Activated naive CD8-positive, alpha-beta T cell treated with anti-CD3 and anti-CD28 coated beads, Interleukin-2, amount 10 ng/mL, durations not matched to agents 7 days and 5 days (primary cell): Measurements from ENCODE around the gene TCP11. TPM values are rescaled to one million over a fixed set of nuclear protein-coding genes. Genes with fewer than 3 reads are reported as not detected.
A peak's percentile ranks its signal among the peaks of the same experiment; 100 is the strongest.

Source experiments
- ATAC-seq: fragments of 150-1000 bp; cut with Tn5 transposase; one replicate; pipeline ENCODE4 v1.10.0; 2021; ENCODE audit warnings: low read depth, moderate library complexity
- POLR2A ChIA-PET: fragments of 350-600 bp; sonication (Branson Sonifier 250); formaldehyde crosslinking; loops from one replicate; lab custom pipeline; 2021; ENCODE audit warnings: antibody characterized with exemption; lab: Charles Lee
- DNase-seq: peaks from one replicate; pipeline ENCODE4 v3.0.0; 2021
- H3K27ac Mint-ChIP-seq: one replicate; pipeline ENCODE4 v1.8.0; 2022; ENCODE audit warnings: mild to moderate bottlenecking, mixed read lengths
- H3K27me3 Mint-ChIP-seq: one replicate; pipeline ENCODE4 v1.8.0; 2022; ENCODE audit warnings: mild to moderate bottlenecking, moderate library complexity, mixed read lengths
- H3K36me3 Mint-ChIP-seq: one replicate; pipeline ENCODE4 v1.8.0; 2021; ENCODE audit warnings: mild to moderate bottlenecking, mixed read lengths
- H3K4me1 Mint-ChIP-seq: one replicate; pipeline ENCODE4 v1.8.0; 2021; ENCODE audit warnings: mixed read lengths
- H3K4me3 Mint-ChIP-seq: one replicate; pipeline ENCODE4 v1.8.0; 2022; ENCODE audit warnings: mild to moderate bottlenecking, moderate library complexity, mixed read lengths
- H3K9me3 Mint-ChIP-seq: one replicate; pipeline ENCODE4 v1.8.0; 2021; ENCODE audit warnings: mixed read lengths
- total RNA-seq, 2 experiments: library from RNA; stranded (reverse); gene quantifications; one replicate each; pipeline ENCODE4 v1.2.3, GENCODE V29; 2021

Gene TCP11
- total RNA-seq: not detected

- Mint-ChIP-seq H3K4me3 (peak within 1 kb of the TSS; percentile 41), H3K9me3 (no peaks in the 10 kb centered on the region), H3K27me3 (peaks cover 32% of the 10 kb centered on the region), H3K36me3 (no peaks in the 10 kb centered on the region), H3K27ac (no peak within 1 kb of the TSS), H3K4me1 (peaks cover 18% of the 10 kb centered on the region)
- ATAC-seq (peak; percentile 26), DNase-seq (peak; percentile 57)
- POLR2A ChIA-PET: no interaction called here
Observed at GRCh38 chr6:35141007-35141655, at the start of gene TCP11. Gene TCP11 (minus strand): TSS chr6:35141339. CDS start chr6:35140870, 469 bp downstream.

- ATAC-seq: no peak
- H3K4me1 Mint-ChIP-seq: peaks cover 6% of the 10 kb centered on the region
- no peaks in the 10 kb centered on the region for H3K36me3 Mint-ChIP-seq
- no peak for DNase-seq
- H3K27me3 Mint-ChIP-seq: peaks cover 8% of the 10 kb centered on the region
- H3K9me3 Mint-ChIP-seq: no peaks in the 10 kb centered on the region
- POLR2A ChIA-PET: no interaction called here
- no peak overlapping the region for H3K4me3 Mint-ChIP-seq
- no peak overlapping the region for H3K27ac Mint-ChIP-seq
Observed at GRCh38 chr6:35190306-35190705, 49.2 kb upstream of the TCP11 start.

DNA sequence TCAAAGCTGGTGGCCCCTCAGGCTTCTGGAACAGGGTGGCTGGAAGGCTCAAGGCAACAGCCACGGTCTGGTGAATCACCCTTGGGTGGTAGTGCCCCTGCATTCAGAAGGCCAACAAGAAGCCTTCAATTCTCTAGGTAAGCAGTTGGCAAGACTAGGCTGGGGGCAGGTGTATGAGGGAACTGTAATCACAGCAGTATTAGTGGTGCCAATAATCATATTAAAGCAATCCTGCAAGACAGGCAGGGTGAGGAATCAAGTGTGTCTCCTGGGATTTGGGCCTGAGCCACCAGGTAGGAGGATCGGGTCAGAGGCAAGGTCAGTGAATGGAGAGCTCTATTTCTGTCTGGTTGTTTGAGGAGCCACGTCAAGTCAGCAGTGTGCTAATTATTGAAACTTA is 47.7 kb upstream of the TCP11 start:
- DNase-seq: no peak
- no peak for ATAC-seq
- Mint-ChIP-seq H3K9me3 (no peaks in the 10 kb centered on the region), H3K27me3 (peaks cover 20% of the 10 kb centered on the region), H3K4me3 (no peak overlapping the region), H3K4me1 (peaks cover 6% of the 10 kb centered on the region), H3K36me3 (no peaks in the 10 kb centered on the region), H3K27ac (no peak overlapping the region)
- POLR2A ChIA-PET: no interaction called here

- H3K4me3 Mint-ChIP-seq: no peak overlapping the region
- no peak overlapping the region for H3K27ac Mint-ChIP-seq
- DNase-seq: no peak
- ATAC-seq: no peak
- peaks cover 29% of the 10 kb centered on the region for H3K27me3 Mint-ChIP-seq
- H3K9me3 Mint-ChIP-seq: no peaks in the 10 kb centered on the region
- H3K36me3 Mint-ChIP-seq: no peaks in the 10 kb centered on the region
- POLR2A ChIA-PET: no interaction called here
- peaks cover 6% of the 10 kb centered on the region for H3K4me1 Mint-ChIP-seq
Observed at GRCh38 chr6:35186571-35186970, 45.4 kb upstream of the TCP11 start.

DNA sequence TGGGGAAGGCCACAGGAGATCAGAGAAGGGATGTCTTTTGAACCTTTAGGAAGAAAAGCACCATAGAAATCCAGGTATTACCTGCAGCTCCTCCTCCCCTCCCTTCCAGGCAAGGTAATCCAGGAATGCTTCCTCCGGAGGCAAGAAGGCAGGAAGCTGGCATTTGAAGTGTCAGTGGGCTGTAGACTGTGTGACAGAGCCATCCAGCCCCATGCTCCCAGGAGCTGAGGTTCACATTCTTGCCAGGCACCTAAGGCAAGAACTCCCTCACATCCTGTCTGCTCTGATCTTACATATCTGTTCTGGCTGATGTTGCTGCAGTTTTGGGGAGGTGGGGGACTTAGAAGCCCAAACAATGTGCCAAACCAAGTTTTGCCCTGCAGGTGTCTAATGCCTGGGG is 44.8 kb upstream of the TCP11 start:
- no peak overlapping the region for H3K4me3 Mint-ChIP-seq
- no peak for DNase-seq
- no peak for ATAC-seq
- H3K4me1 Mint-ChIP-seq: peaks cover 3% of the 10 kb centered on the region
- H3K27me3 Mint-ChIP-seq: peaks cover 32% of the 10 kb centered on the region
- H3K36me3 Mint-ChIP-seq: no peaks in the 10 kb centered on the region
- H3K27ac Mint-ChIP-seq: no peak overlapping the region
- POLR2A ChIA-PET: no interaction called here
- no peaks in the 10 kb centered on the region for H3K9me3 Mint-ChIP-seq

- POLR2A ChIA-PET: no interaction called here
- ATAC-seq (no peak), DNase-seq (no peak)
- Mint-ChIP-seq H3K9me3 (no peaks in the 10 kb centered on the region), H3K36me3 (no peaks in the 10 kb centered on the region), H3K4me1 (no peaks in the 10 kb centered on the region), H3K27ac (no peak overlapping the region), H3K4me3 (no peak overlapping the region), H3K27me3 (peaks cover 32% of the 10 kb centered on the region)
Observed at GRCh38 chr6:35185302-35185681, 44.2 kb upstream of the TCP11 start.

- H3K4me1 Mint-ChIP-seq: no peaks in the 10 kb centered on the region
Observed at GRCh38 chr6:35184580-35185301, 43.6 kb upstream of the TCP11 start.

GRCh38 chr6:35183935-35184334 is 42.8 kb upstream of the TCP11 start:
- ATAC-seq: no peak
- Mint-ChIP-seq H3K27me3 (peaks cover 32% of the 10 kb centered on the region), H3K36me3 (no peaks in the 10 kb centered on the region), H3K27ac (no peak overlapping the region), H3K4me3 (no peak overlapping the region), H3K4me1 (no peaks in the 10 kb centered on the region), H3K9me3 (no peaks in the 10 kb centered on the region)
- POLR2A ChIA-PET: no interaction called here
- no peak for DNase-seq

More at GRCh38 chr6:35184580-35185301, 43.6 kb upstream of the TCP11 start:
- POLR2A ChIA-PET: no interaction called here
- DNase-seq (no peak), ATAC-seq (no peak)
- Mint-ChIP-seq H3K27ac (no peak overlapping the region), H3K4me3 (no peak overlapping the region), H3K9me3 (no peaks in the 10 kb centered on the region), H3K27me3 (peaks cover 32% of the 10 kb centered on the region), H3K36me3 (no peaks in the 10 kb centered on the region)

DNA sequence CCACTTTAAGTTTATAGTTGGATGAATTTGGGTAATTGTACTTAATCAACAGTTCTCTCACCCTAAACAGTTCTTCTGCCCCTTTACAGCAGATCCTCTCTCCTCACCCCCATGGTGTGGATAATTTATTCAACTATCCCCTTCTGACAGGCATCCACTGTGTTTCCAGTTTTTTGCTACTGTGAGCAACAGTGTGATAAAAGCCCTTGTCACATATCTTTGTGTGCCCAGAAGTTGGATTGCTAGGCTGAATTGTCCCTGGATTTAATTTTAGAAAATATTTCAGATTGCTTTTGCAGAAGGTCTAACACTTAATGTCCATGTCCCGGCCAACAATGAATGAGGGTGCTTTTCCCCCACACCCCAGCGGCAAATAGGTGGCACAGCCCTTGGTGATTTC is 42.1 kb upstream of the TCP11 start:
- Mint-ChIP-seq H3K4me1 (no peaks in the 10 kb centered on the region), H3K27ac (no peak overlapping the region), H3K36me3 (no peaks in the 10 kb centered on the region), H3K4me3 (no peak overlapping the region), H3K9me3 (no peaks in the 10 kb centered on the region), H3K27me3 (peaks cover 31% of the 10 kb centered on the region)
- DNase-seq: no peak
- no peak for ATAC-seq
- POLR2A ChIA-PET: no interaction called here

GRCh38 chr6:35181933-35182612 is 40.9 kb upstream of the TCP11 start:
- DNase-seq (no peak), ATAC-seq (no peak)
- POLR2A ChIA-PET: no interaction called here
- H3K27me3 Mint-ChIP-seq: peaks cover 27% of the 10 kb centered on the region
- no peaks in the 10 kb centered on the region for H3K36me3 Mint-ChIP-seq
- no peak overlapping the region for H3K27ac Mint-ChIP-seq
- H3K9me3 Mint-ChIP-seq: no peaks in the 10 kb centered on the region
- H3K4me3 Mint-ChIP-seq: no peak overlapping the region
- H3K4me1 Mint-ChIP-seq: no peaks in the 10 kb centered on the region

- Mint-ChIP-seq H3K27ac (no peak overlapping the region), H3K4me1 (no peaks in the 10 kb centered on the region), H3K27me3 (peaks cover 27% of the 10 kb centered on the region), H3K9me3 (no peaks in the 10 kb centered on the region), H3K36me3 (no peaks in the 10 kb centered on the region), H3K4me3 (no peak overlapping the region)
- POLR2A ChIA-PET: no interaction called here
- no peak for DNase-seq
- ATAC-seq: no peak
Observed at GRCh38 chr6:35181308-35181932, 40.3 kb upstream of the TCP11 start.

DNA sequence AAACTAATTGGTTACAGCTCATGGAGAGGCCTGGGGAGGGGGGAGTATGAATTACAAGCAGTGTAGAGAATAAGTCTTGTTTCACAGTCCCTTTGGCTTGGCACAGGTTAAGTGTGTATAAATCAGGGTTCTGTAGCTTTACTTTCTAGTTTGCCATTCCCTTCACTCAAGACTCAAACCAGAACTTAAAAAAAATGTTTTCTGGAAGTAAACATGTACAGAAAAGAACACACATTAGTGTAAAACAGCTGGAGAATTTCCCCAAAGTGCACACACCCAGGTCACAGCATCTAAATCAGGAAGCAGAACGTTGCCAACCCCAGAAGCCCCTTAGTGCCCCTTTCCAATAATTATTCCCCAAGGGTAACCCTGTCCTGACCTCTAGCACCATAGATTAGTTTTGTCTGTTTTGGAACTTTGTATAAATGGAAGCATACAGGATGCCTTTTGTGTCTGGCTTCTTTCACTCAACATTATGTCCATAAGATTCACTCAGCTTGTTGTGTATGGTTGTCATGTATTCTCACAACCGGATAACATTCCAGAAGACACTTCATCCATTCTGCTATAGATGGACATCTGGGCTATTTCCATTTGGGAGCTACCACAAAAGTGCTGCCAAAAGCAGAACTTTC is 38.9 kb upstream of the TCP11 start:
- Mint-ChIP-seq H3K4me3 (no peak overlapping the region), H3K36me3 (no peaks in the 10 kb centered on the region), H3K4me1 (no peaks in the 10 kb centered on the region), H3K9me3 (no peaks in the 10 kb centered on the region), H3K27ac (no peak overlapping the region), H3K27me3 (peaks cover 25% of the 10 kb centered on the region)
- DNase-seq (no peak), ATAC-seq (no peak)
- POLR2A ChIA-PET: no interaction called here
